Breast epithelium (tissue), 4 donors: ENCODE measurements around the gene SYT9. TPM values are rescaled to one million over a fixed set of nuclear protein-coding genes. Genes with fewer than 3 reads are reported as not detected.

Experiments used
- DNase-seq, 2 donors: peaks; one replicate each; pipeline ENCODE4 v3.0.0-alpha.2; 2019; ENCODE audit warnings: low spot score in 2 of 2
- H3K27ac ChIP-seq, 2 donors: fragments of 200-600 bp; sonication (generic) in 1 of 2; one replicate each; pipeline ENCODE4 v1.5.1; 2016 to 2019; ENCODE audit warnings: mild to moderate bottlenecking in 1 of 2
- H3K27me3 ChIP-seq, 2 donors: fragments of 200-600 bp; sonication (generic) in 1 of 2; one replicate each; pipeline versions ENCODE4 v1.5.1 to v1.6.0; 2017 to 2019; ENCODE audit warnings: control low read depth in 1 of 2, mild to moderate bottlenecking in 1 of 2
- H3K36me3 ChIP-seq: fragments of 200-600 bp; one replicate; pipeline ENCODE4 v1.5.1; 2019
- H3K4me1 ChIP-seq, 2 donors: fragments of 200-600 bp; sonication (generic); one replicate each; pipeline ENCODE4 v1.5.1; 2016 to 2019; ENCODE audit warnings: control low read depth in 1 of 2
- H3K4me3 ChIP-seq, 3 donors: fragments of 200-600 bp; sonication (generic); 1 replicate in 2 of 3; 2 replicates in 1 of 3; pipeline ENCODE4 v1.5.1; 2016 to 2019; ENCODE audit warnings: mild to moderate bottlenecking in 3 of 3, moderate library complexity in 2 of 3
- H3K9me3 ChIP-seq, 2 donors: fragments of 200-600 bp; sonication (generic) in 1 of 2; one replicate each; pipeline ENCODE4 v1.5.1; 2016 to 2019; ENCODE audit warnings: control low read depth in 1 of 2
- POLR2A ChIP-seq: fragments of 450-650 bp; IDR thresholded peaks from one replicate; pipeline ENCODE4 v1.6.1; 2016; ENCODE audit warnings: antibody characterized with exemption, mild to moderate bottlenecking, moderate library complexity
- POLR2AphosphoS5 ChIP-seq, 3 donors: sonication (generic); formaldehyde crosslinking; IDR thresholded peaks; one replicate each; pipeline ENCODE4 v1.6.1; 2017; ENCODE audit warnings: antibody characterized with exemption in 3 of 3
- intact Hi-C: fragments of 100-400 bp; cut with DNase I; formaldehyde crosslinking; loops from one replicate; pipeline ENCODE4 v1.15.1; 2023; ENCODE audit warnings: low total_unique reads
- total RNA-seq, 3 donors: library from RNA; depleted of rRNA; stranded (reverse); fragments of >200 nt; gene quantifications; one replicate each; pipeline ENCODE4 v1.1.0, GENCODE V29; 2016
- TF ChIP-seq, protein P1 (sequence below), 3 donors: fragments of 450-650 bp; IDR thresholded peaks; one replicate each; pipeline ENCODE4 v1.5.1; 2016 to 2017; ENCODE audit warnings: antibody characterized with exemption in 3 of 3, mild to moderate bottlenecking in 3 of 3, moderate library complexity in 3 of 3

SYT9 gene
- total RNA-seq, 3 donors from 2014 or later, result 0.33 to 0.73 TPM; not detected in 1

DNA sequence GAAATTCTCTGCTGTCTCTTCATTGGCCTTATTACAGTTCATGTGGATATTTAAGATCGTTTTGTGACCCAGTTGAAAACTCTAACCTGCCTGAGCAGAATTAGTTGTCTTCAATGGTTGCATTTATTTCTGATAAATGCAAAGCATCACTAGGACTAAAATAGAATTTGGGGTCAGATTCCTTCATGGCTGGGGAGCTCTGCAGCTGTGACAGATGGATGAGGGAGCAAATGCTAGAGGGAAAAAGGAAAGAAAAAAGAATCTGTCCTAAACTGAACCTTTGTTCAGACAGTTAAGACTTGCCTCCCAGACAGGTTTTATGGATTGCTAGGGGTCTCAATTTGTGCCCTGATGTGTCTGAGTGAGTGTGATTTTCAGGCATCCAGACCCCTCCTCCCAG lies 113.0 kb downstream of the SYT9 start:
- TF ChIP-seq POLR2A, result no peak
- TF ChIP-seq, protein P1, sequence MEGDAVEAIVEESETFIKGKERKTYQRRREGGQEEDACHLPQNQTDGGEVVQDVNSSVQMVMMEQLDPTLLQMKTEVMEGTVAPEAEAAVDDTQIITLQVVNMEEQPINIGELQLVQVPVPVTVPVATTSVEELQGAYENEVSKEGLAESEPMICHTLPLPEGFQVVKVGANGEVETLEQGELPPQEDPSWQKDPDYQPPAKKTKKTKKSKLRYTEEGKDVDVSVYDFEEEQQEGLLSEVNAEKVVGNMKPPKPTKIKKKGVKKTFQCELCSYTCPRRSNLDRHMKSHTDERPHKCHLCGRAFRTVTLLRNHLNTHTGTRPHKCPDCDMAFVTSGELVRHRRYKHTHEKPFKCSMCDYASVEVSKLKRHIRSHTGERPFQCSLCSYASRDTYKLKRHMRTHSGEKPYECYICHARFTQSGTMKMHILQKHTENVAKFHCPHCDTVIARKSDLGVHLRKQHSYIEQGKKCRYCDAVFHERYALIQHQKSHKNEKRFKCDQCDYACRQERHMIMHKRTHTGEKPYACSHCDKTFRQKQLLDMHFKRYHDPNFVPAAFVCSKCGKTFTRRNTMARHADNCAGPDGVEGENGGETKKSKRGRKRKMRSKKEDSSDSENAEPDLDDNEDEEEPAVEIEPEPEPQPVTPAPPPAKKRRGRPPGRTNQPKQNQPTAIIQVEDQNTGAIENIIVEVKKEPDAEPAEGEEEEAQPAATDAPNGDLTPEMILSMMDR (IDR thresholded peaks at IDR 0.05), result no peak
- no peak for DNase-seq
- Histone ChIP-seq H3K4me1 (no peaks in the 10 kb centered on the region), H3K27ac (no peak overlapping the region), H3K27me3 (no peaks in the 10 kb centered on the region), H3K4me3 (no peak overlapping the region), H3K36me3 (no peaks in the 10 kb centered on the region), H3K9me3 (no peaks in the 10 kb centered on the region)
- intact Hi-C loops, result loop anchor here (10.0 kb wide), 1 partner anchor 1530 kb away; no protein-coding TSS in a partner anchor

DNA sequence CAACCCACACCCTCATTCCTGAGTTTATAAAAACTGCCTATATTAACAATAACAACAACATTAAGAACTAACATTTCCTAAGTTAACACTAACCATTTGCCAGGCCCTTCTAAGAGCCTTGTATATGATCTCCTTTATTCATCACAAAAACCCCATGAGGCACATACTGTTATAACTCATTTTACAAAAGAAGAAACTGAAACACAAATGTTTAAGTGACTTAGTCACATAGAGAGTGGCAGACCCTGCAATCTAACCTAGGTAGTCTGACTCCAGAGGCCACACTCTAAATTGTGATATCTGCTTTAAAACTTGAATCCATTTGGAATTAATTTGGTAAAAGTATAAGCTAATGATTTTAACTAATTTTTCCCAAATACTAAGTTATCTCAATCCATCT lies 116.1 kb downstream of the SYT9 start:
- Histone ChIP-seq H3K9me3 (no peaks in the 10 kb centered on the region), H3K27ac (no peak overlapping the region), H3K36me3 (no peaks in the 10 kb centered on the region), H3K27me3 (no peaks in the 10 kb centered on the region), H3K4me1 (no peaks in the 10 kb centered on the region), H3K4me3 (no peak overlapping the region)
- no peak for DNase-seq
- intact Hi-C loops, result loop anchor here (10.0 kb wide), 1 partner anchor 1533 kb away; no protein-coding TSS in a partner anchor
- no peak for TF ChIP-seq POLR2A
- TF ChIP-seq, protein P1 (IDR thresholded peaks at IDR 0.05), result no peak
- TF ChIP-seq POLR2AphosphoS5 (IDR thresholded peaks at IDR 0.05), result no peak

DNA sequence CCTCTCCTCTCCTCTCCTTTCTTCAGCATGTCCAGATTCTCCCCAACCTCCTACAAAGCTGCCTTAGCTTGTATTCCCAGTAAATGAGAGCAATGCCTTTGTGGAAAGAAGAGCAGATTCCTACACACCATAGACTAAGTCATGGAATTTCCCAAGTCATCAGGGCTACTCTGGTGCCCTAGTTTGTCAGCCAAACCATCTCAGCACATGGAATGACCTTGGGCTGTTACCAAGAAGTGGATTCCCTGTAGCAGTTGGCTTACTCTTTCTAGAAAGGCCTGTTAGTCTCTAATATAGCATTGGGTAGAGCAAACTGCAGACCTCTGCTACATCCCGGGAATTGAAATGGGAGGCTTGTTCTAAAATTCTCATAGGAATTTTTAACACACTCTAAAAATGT lies 124.7 kb downstream of the SYT9 start:
- intact Hi-C loops, result no loop called here
- Histone ChIP-seq H3K27ac (no peak overlapping the region), H3K9me3 (no peaks in the 10 kb centered on the region), H3K4me3 (no peak overlapping the region), H3K27me3 (no peaks in the 10 kb centered on the region), H3K36me3 (no peaks in the 10 kb centered on the region), H3K4me1 (no peaks in the 10 kb centered on the region)
- TF ChIP-seq, protein P1 (IDR thresholded peaks at IDR 0.05), result no peak
- TF ChIP-seq POLR2A (no peak), POLR2AphosphoS5 (IDR thresholded peaks at IDR 0.05) (no peak)
- DNase-seq, result no peak

DNA sequence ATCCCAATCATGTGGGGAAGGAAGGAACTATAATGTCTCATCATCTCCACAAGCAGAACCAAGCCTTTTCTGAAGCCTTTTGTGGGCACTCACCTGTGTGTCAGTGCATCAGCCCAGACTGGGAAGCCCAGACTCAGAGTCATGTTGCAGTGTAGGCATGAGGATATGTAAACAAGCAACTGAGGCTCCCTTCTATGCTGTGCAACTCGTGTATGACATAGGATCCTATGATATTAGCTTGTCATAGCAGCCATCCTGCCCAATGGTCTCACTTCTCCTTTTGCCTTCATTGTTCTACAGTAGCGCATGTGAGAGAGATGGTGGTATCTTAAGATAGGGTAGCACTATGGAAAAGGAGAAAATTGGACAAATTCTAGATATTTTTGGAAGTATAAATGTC lies 130.2 kb downstream of the SYT9 start:
- Histone ChIP-seq H3K27ac (no peak overlapping the region), H3K4me3 (no peak overlapping the region)

DNA sequence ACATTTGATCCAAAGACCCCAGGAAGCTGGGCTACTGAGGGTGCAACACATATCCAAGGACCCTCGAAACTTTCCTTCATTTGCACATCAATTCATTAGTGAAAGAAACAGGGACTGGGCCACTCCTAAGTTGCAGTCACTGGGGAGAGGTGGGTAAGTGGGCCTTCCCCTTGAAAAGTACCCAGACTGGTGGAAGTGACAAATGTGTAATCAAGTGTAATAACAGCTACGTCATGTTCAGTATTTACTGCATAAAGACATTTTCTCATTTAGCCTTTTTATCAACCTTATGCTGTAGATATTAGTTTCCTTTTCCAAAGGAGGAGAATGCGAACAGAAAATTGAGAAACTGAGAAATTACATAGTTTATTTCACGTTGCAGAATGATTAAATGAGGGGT lies 131.7 kb downstream of the SYT9 start:
- H3K9me3 ChIP-seq, result no peaks in the 10 kb centered on the region
- no peak overlapping the region for H3K4me3 ChIP-seq
- H3K4me1 ChIP-seq, result no peaks in the 10 kb centered on the region
- intact Hi-C loops, result no loop called here
- no peaks in the 10 kb centered on the region for H3K27me3 ChIP-seq
- no peak overlapping the region for H3K27ac ChIP-seq
- TF ChIP-seq POLR2A (no peak), POLR2AphosphoS5 (IDR thresholded peaks at IDR 0.05) (no peak)
- TF ChIP-seq, protein P1 (IDR thresholded peaks at IDR 0.05), result no peak
- H3K36me3 ChIP-seq, result no peaks in the 10 kb centered on the region
- DNase-seq, result no peak

More for the DNA sequence above, 130.2 kb downstream of the SYT9 start:
- no peak for DNase-seq
- TF ChIP-seq POLR2AphosphoS5 (IDR thresholded peaks at IDR 0.05) (no peak), POLR2A (no peak)
- TF ChIP-seq, protein P1 (IDR thresholded peaks at IDR 0.05), result no peak
- H3K9me3 ChIP-seq, result no peaks in the 10 kb centered on the region
- intact Hi-C loops, result no loop called here
- no peaks in the 10 kb centered on the region for H3K27me3 ChIP-seq
- no peaks in the 10 kb centered on the region for H3K4me1 ChIP-seq
- H3K36me3 ChIP-seq, result no peaks in the 10 kb centered on the region
